Mesothelial cell of epicardium (in vitro differentiated cells): Measurements from ENCODE around the gene LILRA6. TPM values are rescaled to one million over a fixed set of nuclear protein-coding genes. Genes with fewer than 3 reads are reported as not detected.
"Not testable (repeated sequence)": the region's sequence is repeated elsewhere in the genome, so short reads cannot be mapped to it uniquely, and the experiment has no call there.

ENCODE experiments used
- DNase-seq, 2 experiments: peaks; one replicate each; pipeline ENCODE4 v3.0.0; 2021; ENCODE audit warnings: low spot score in 2 of 2; ENCODE audit not compliant: unreplicated experiment in 2 of 2
- H3K27ac Mint-ChIP-seq: 2 replicates; pipeline ENCODE4 v1.8.0; 2021; ENCODE audit warnings: mixed read lengths
- H3K27me3 Mint-ChIP-seq: 2 replicates; pipeline ENCODE4 v1.8.0; 2021; ENCODE audit warnings: low read depth, mixed read lengths
- H3K36me3 Mint-ChIP-seq: 2 replicates; pipeline ENCODE4 v1.8.0; 2021; ENCODE audit warnings: mixed read lengths
- H3K4me1 Mint-ChIP-seq: 2 replicates; pipeline ENCODE4 v1.8.0; 2021; ENCODE audit warnings: mixed read lengths
- H3K4me3 Mint-ChIP-seq: 2 replicates; pipeline ENCODE4 v1.8.0; 2021; ENCODE audit warnings: mild to moderate bottlenecking, moderate library complexity, mixed read lengths
- H3K9me3 Mint-ChIP-seq: 2 replicates; pipeline ENCODE4 v1.8.0; 2021; ENCODE audit warnings: mixed read lengths
- total RNA-seq: library from RNA; stranded (reverse); gene quantifications from 3 replicates; pipeline ENCODE4 v1.2.1, GENCODE V29; 2021
- TF ChIP-seq, protein P1 (sequence below): fragments of 200-600 bp; sonication (generic); IDR thresholded peaks from one replicate; pipeline ENCODE4 v1.5.0; 2021; ENCODE audit warnings: antibody characterized with exemption; ENCODE audit not compliant: unreplicated experiment

Gene LILRA6
- total RNA-seq, 1 donor from 2014 or later, result not detected

DNA sequence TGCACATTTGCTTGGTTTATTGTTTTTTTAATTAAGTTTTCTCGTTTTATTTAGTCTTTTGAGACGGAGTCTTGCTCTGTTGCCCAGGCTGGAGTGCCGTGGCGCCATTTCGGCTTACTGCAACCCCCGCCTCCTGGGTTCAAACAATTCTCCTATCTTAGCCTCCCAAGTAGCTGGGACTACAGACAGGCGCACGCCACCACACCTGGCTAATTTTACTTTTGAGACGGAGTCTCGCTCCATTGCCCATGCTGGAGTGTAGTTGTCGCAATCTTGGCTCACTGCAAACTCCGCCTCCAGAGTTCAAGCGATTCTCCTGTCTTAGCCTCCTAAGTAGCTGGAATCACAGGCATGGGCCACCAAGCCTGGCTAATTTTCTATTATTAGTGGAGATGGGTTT lies 40.6 kb downstream of the LILRA6 start:
- Mint-ChIP-seq H3K4me3 (peak overlapping the region; percentile 100), H3K36me3 (peaks cover 22% of the 10 kb centered on the region), H3K4me1 (peaks cover 46% of the 10 kb centered on the region), H3K9me3 (no peaks in the 10 kb centered on the region), H3K27me3 (no peaks in the 10 kb centered on the region), H3K27ac (peak overlapping the region; percentile 100)
- DNase-seq, result no peak
- TF ChIP-seq, protein P1, sequence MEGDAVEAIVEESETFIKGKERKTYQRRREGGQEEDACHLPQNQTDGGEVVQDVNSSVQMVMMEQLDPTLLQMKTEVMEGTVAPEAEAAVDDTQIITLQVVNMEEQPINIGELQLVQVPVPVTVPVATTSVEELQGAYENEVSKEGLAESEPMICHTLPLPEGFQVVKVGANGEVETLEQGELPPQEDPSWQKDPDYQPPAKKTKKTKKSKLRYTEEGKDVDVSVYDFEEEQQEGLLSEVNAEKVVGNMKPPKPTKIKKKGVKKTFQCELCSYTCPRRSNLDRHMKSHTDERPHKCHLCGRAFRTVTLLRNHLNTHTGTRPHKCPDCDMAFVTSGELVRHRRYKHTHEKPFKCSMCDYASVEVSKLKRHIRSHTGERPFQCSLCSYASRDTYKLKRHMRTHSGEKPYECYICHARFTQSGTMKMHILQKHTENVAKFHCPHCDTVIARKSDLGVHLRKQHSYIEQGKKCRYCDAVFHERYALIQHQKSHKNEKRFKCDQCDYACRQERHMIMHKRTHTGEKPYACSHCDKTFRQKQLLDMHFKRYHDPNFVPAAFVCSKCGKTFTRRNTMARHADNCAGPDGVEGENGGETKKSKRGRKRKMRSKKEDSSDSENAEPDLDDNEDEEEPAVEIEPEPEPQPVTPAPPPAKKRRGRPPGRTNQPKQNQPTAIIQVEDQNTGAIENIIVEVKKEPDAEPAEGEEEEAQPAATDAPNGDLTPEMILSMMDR, result no peak

DNA sequence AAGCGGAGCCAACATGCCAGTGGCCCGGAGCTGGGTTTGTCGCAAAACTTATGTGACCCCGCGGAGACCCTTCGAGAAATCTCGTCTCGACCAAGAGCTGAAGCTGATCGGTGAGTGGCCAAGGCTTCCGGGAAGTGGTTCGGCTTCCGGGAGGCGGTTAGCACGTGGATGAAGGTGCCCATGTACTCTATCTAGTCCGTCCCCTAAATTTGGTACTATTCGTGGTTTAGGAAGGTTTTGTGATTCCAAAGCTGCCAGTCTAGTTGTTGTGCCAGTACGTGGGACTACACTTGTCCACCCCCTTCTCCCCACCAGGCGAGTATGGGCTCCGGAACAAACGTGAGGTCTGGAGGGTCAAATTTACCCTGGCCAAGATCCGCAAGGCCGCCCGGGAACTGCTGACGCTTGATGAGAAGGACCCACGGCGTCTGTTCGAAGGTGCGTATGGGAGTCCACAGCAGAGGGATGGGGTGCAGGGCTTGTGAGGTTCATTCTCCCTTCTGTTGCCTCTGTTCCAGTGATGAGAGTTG lies 41.4 kb downstream of the LILRA6 start:
- no peaks in the 10 kb centered on the region for H3K9me3 Mint-ChIP-seq
- H3K4me3 Mint-ChIP-seq, result peak overlapping the region; percentile 100
- H3K27ac Mint-ChIP-seq, result peak overlapping the region; percentile 100
- DNase-seq, result no peak
- peaks cover 19% of the 10 kb centered on the region for H3K36me3 Mint-ChIP-seq
- H3K4me1 Mint-ChIP-seq, result peaks cover 46% of the 10 kb centered on the region
- TF ChIP-seq, protein P1, result no peak
- H3K27me3 Mint-ChIP-seq, result no peaks in the 10 kb centered on the region

DNA sequence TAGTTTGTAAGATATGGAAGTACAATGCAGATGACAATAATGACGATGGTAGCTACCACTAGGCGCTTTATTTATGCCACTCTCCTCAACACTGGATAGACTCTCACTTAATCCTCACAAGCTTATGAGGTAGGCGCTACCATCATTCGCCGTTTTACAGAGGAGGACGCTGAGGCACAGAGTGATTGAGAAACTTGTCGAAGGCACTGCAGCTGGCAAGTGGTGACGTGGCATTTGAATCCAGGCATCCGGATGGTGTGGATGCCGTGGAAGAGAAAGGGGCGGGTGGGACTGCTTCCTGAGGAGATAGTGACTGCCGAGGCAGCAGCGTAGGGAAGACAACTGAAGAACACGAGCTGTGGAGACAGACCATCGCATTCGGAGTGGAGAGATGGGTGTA lies 43.2 kb downstream of the LILRA6 start:
- no peak for DNase-seq
- Mint-ChIP-seq H3K27me3 (no peaks in the 10 kb centered on the region), H3K27ac (peak overlapping the region; percentile 85), H3K36me3 (peaks cover 21% of the 10 kb centered on the region), H3K9me3 (no peaks in the 10 kb centered on the region), H3K4me1 (peaks cover 35% of the 10 kb centered on the region), H3K4me3 (peak overlapping the region; percentile 61)
- TF ChIP-seq, protein P1, result no peak

DNA sequence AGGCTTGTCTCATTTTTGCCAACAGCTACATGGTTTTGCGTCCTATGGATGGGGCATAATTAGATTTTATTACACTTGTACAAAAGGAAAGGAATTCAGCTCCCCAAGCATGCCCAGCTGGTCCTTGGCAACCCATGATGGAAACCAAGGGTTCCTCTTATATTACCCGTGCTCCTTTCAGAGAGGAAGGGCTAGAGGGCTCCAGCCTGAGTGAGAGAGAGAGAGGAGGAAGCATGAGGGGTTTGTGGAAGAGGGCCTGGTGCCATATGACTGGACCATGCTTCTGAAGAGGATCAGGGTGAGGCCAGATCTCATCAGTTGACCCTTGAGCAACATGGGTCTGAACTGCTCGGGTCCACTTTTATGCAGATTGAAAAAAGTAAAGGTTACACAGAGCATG lies 45.5 kb downstream of the LILRA6 start:
- H3K4me1 Mint-ChIP-seq, result peaks cover 23% of the 10 kb centered on the region
- H3K27ac Mint-ChIP-seq, result peak overlapping the region; percentile 71
- no peak overlapping the region for H3K4me3 Mint-ChIP-seq
- no peaks in the 10 kb centered on the region for H3K27me3 Mint-ChIP-seq
- H3K9me3 Mint-ChIP-seq, result no peaks in the 10 kb centered on the region
- no peak for DNase-seq
- peaks cover 10% of the 10 kb centered on the region for H3K36me3 Mint-ChIP-seq
- TF ChIP-seq, protein P1, result no peak

DNA sequence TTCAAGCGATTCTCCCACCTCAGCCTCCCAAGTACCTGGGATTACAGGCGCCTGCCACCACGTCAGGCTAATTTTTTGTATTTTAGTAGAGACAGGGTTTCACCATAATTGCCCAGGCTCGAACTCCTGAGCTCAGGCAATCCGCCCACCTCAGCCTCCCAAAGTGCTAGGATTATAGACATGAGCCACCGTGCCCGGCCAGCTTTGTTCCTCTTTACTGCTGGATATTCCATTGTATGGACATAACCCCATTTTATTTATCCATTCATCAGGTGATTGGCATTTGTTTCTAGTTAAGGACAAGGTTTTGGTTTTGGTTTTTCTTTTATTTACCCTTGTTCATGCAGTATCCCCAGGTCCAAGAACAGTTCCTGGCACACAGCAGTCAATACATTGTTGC lies 46.1 kb downstream of the LILRA6 start:
- no peak overlapping the region for H3K4me3 Mint-ChIP-seq
- H3K4me1 Mint-ChIP-seq, result peaks cover 23% of the 10 kb centered on the region
- H3K27me3 Mint-ChIP-seq, result no peaks in the 10 kb centered on the region
- TF ChIP-seq, protein P1, result no peak
- H3K9me3 Mint-ChIP-seq, result no peaks in the 10 kb centered on the region
- H3K36me3 Mint-ChIP-seq, result peaks cover 10% of the 10 kb centered on the region
- H3K27ac Mint-ChIP-seq, result no peak overlapping the region
- DNase-seq, result no peak

- not testable (repeated sequence) for H3K27ac Mint-ChIP-seq, H3K9me3 Mint-ChIP-seq, H3K36me3 Mint-ChIP-seq, DNase-seq, H3K4me3 Mint-ChIP-seq, H3K27me3 Mint-ChIP-seq
- H3K4me1 Mint-ChIP-seq, result peaks cover 17% of the 10 kb centered on the region
Measured at GRCh38 chr19:54194463-54194862, 48.1 kb downstream of the LILRA6 start.
